Sigmoid colon (tissue), 4 donors: ENCODE results near the gene RBP4.

Experiments
- CTCF ChIP-seq, 4 experiments: fragments of 450-650 bp in 3 of 4; fragments of 200-600 bp in 1 of 4; IDR thresholded peaks; one replicate each; pipeline ENCODE4 v1.5.1; 2016 to 2019; ENCODE audit warnings: antibody characterized with exemption in 4 of 4, mild to moderate bottlenecking in 3 of 4, moderate library complexity in 2 of 4
- EP300 ChIP-seq, 4 donors: sonication (generic); formaldehyde crosslinking; IDR thresholded peaks; one replicate each; pipeline ENCODE4 v1.6.1; 2017; ENCODE audit warnings: antibody characterized with exemption in 4 of 4
- POLR2A ChIP-seq, 2 donors: fragments of 450-650 bp; IDR thresholded peaks; one replicate each; pipeline ENCODE4 v1.6.1; 2016; ENCODE audit warnings: antibody characterized with exemption in 2 of 2, mild to moderate bottlenecking in 2 of 2, moderate library complexity in 2 of 2

GRCh38 chr10:93598157-93598556 is 2.9 kb downstream of the RBP4 start:
- TF ChIP-seq CTCF (IDR thresholded peaks at IDR 0.05) (no peak), POLR2A (IDR thresholded peaks at IDR 0.05) (no peak), EP300 (IDR thresholded peaks at IDR 0.05) (no peak)
